Measurements from ENCODE around the gene KLRC3.
"Not testable (repeated sequence)": the region's sequence is repeated elsewhere in the genome, so short reads cannot be mapped to it uniquely, and the experiment has no call there.

The KLRC3 gene

GRCh38 chr12:10400829-10401228 is 19.6 kb downstream of the KLRC3 start:
- DNase-seq (ENCODE audit: low read depth in 2 of 2), result no peak

GRCh38 chr12:10398168-10398567 is 22.2 kb downstream of the KLRC3 start:
- DNase-seq (ENCODE audit: low read depth in 2 of 2), result no peak

- no peak for DNase-seq (ENCODE audit: low read depth in 2 of 2)
Observed at GRCh38 chr12:10397296-10397695, 23.1 kb downstream of the KLRC3 start.

GRCh38 chr12:10396176-10396575 is 24.2 kb downstream of the KLRC3 start:
- DNase-seq (ENCODE audit: low read depth in 2 of 2), result not testable (repeated sequence)

- DNase-seq (ENCODE audit: low read depth in 2 of 2), result no peak
Observed at GRCh38 chr12:10395390-10395998, 24.9 kb downstream of the KLRC3 start.

GRCh38 chr12:10394531-10395152 is 25.8 kb downstream of the KLRC3 start:
- DNase-seq (ENCODE audit: low read depth in 2 of 2), result not testable (repeated sequence)

GRCh38 chr12:10393291-10393690 is 27.1 kb downstream of the KLRC3 start:
- DNase-seq (ENCODE audit: low read depth in 2 of 2), result no peak

- DNase-seq (ENCODE audit: low read depth in 2 of 2), result no peak
Observed at GRCh38 chr12:10392394-10392930, 27.9 kb downstream of the KLRC3 start.

- DNase-seq (ENCODE audit: low read depth in 2 of 2), result not testable (repeated sequence)
Observed at GRCh38 chr12:10390991-10391390, 29.4 kb downstream of the KLRC3 start.

- DNase-seq (ENCODE audit: low read depth in 2 of 2), result no peak
Observed at GRCh38 chr12:10389904-10390303, 30.5 kb downstream of the KLRC3 start, which contains the start of gene KLRK1. KLRK1 (minus strand) TSS chr12:10390041; CDS start chr12:10388810, 1,231 bp downstream.

GRCh38 chr12:10388624-10389413 is 31.6 kb downstream of the KLRC3 start:
- DNase-seq (ENCODE audit: low read depth in 2 of 2), result no peak

- not testable (repeated sequence) for DNase-seq (ENCODE audit: low read depth in 2 of 2)
Observed at GRCh38 chr12:10387498-10387897, 32.9 kb downstream of the KLRC3 start.

- DNase-seq (ENCODE audit: low read depth in 2 of 2), result no peak
Observed at GRCh38 chr12:10386857-10387256, 33.5 kb downstream of the KLRC3 start.

GRCh38 chr12:10385166-10385613 is 35.2 kb downstream of the KLRC3 start:
- DNase-seq (ENCODE audit: low read depth in 2 of 2), result no peak

- DNase-seq (ENCODE audit: low read depth in 2 of 2), result no peak
Observed at GRCh38 chr12:10384191-10384590, 36.2 kb downstream of the KLRC3 start.

- DNase-seq (ENCODE audit: low read depth in 2 of 2), result no peak
Observed at GRCh38 chr12:10381928-10382628, 38.3 kb downstream of the KLRC3 start.

GRCh38 chr12:10378737-10379136 is 41.7 kb downstream of the KLRC3 start:
- not testable (repeated sequence) for DNase-seq (ENCODE audit: low read depth in 2 of 2)

- no peak for DNase-seq (ENCODE audit: low read depth in 2 of 2)
Observed at GRCh38 chr12:10374624-10375018, 45.8 kb downstream of the KLRC3 start.

- DNase-seq (ENCODE audit: low read depth in 2 of 2), result no peak
Observed at GRCh38 chr12:10372559-10372958, 47.8 kb downstream of the KLRC3 start.

GRCh38 chr12:10371893-10372535 is 48.4 kb downstream of the KLRC3 start:
- DNase-seq (ENCODE audit: low read depth in 2 of 2), result not testable (repeated sequence)

Measured in stimulated activated CD4-positive, alpha-beta T cell treated with anti-CD3 and anti-CD28 coated beads, Interleukin-1b, Interleukin-23, amount 100 ng/mL, for 4 hours (primary cell).